Natural killer cell (primary cell): ENCODE data around the gene AEN. TPM values are rescaled to one million over a fixed set of nuclear protein-coding genes. Genes with fewer than 3 reads are reported as not detected.

Experiments
- ATAC-seq, 3 donors: fragments of 150-1000 bp in 2 of 3; fragments of 200-7000 bp in 1 of 3; cut with Tn5 transposase; 1 replicate in 1 of 3; 2 replicates in 2 of 3; pipeline ENCODE4 v1.10.0; 2021; ENCODE audit warnings: mild to moderate bottlenecking in 2 of 3, moderate library complexity in 2 of 3
- DNase-seq, 2 donors: peaks; one replicate each; pipeline versions ENCODE4 v3.0.0 to v3.0.0-alpha.2; 2013 to 2021; ENCODE audit warnings: mixed read lengths in 1 of 2
- H3K27ac ChIP-seq: one replicate; pipeline ENCODE4 v1.5.1; 2013; ENCODE audit warnings: mild to moderate bottlenecking, low read length
- H3K27me3 ChIP-seq: one replicate; pipeline ENCODE4 v1.6.1; 2013; ENCODE audit warnings: low read length; ENCODE audit not compliant: control insufficient read depth, insufficient read depth
- H3K36me3 ChIP-seq: one replicate; pipeline ENCODE4 v1.6.1; 2013; ENCODE audit warnings: low read length; ENCODE audit not compliant: control insufficient read depth, insufficient read depth
- H3K4me1 ChIP-seq: one replicate; pipeline ENCODE4 v1.6.1; 2013; ENCODE audit warnings: low read length; ENCODE audit not compliant: control insufficient read depth, insufficient read depth
- H3K4me3 ChIP-seq: one replicate; pipeline ENCODE4 v1.5.1; 2013; ENCODE audit warnings: low read length
- H3K9me3 ChIP-seq: one replicate; pipeline ENCODE4 v1.6.1; 2013; ENCODE audit warnings: low read length; ENCODE audit not compliant: control insufficient read depth, insufficient read depth
- H3K27ac Mint-ChIP-seq, 2 donors: one replicate each; pipeline ENCODE4 v1.8.0; 2022; ENCODE audit warnings: mild to moderate bottlenecking in 2 of 2, mixed read lengths in 2 of 2, moderate library complexity in 1 of 2
- H3K27me3 Mint-ChIP-seq, 2 donors: one replicate each; pipeline ENCODE4 v1.8.0; 2022; ENCODE audit warnings: low read depth in 2 of 2, mixed read lengths in 2 of 2
- H3K36me3 Mint-ChIP-seq: one replicate; pipeline ENCODE4 v1.8.0; 2022; ENCODE audit warnings: mixed read lengths
- H3K4me1 Mint-ChIP-seq, 2 donors: one replicate each; pipeline ENCODE4 v1.8.0; 2022; ENCODE audit warnings: mixed read lengths in 2 of 2
- H3K4me3 Mint-ChIP-seq: one replicate; pipeline ENCODE4 v1.8.0; 2022; ENCODE audit warnings: mild to moderate bottlenecking, moderate library complexity, mixed read lengths
- H3K9me3 Mint-ChIP-seq, 2 donors: one replicate each; pipeline ENCODE4 v1.8.0; 2022; ENCODE audit warnings: mixed read lengths in 2 of 2
- CTCF ChIP-seq: fragments of 200-600 bp; IDR thresholded peaks from one replicate; pipeline ENCODE4 v1.8.0; 2022; ENCODE audit warnings: antibody characterized with exemption
- WGBS: methylation state at CpG from one replicate; pipeline ENCODE4 v1.1.7; 2013; ENCODE audit warnings: missing lambda C conversion rate; ENCODE audit not compliant: insufficient coverage; 5-methylcytosine and 5-hydroxymethylcytosine counted together
- intact Hi-C: fragments of 100-400 bp; cut with micrococcal nuclease; formaldehyde crosslinking; loops from one replicate; pipeline ENCODE4 v1.14.2; 2022
- total RNA-seq, 4 donors: library from RNA; stranded (reverse); fragments of 120-200 nt in 1 of 4; gene quantifications; one replicate each; pipeline versions ENCODE4 v1.2.3 to v1.2.4, GENCODE V29; 2013 to 2022

The AEN gene
- total RNA-seq, 3 donors from 2014 or later (not counting 1 experiment from before 2014, with no cell fraction given) = 19.9 to 26.9 (median 20.9) TPM

- Mint-ChIP-seq H3K36me3 (no peaks in the 10 kb centered on the region), H3K4me1 (no peaks in the 10 kb centered on the region), H3K9me3 (no peaks in the 10 kb centered on the region), H3K27me3 (peaks cover 32 to 65% of the 10 kb centered on the region in 2 donors), H3K27ac (no peak overlapping the region), H3K4me3 (no peak overlapping the region)
- Histone ChIP-seq H3K36me3 (no peaks in the 10 kb centered on the region), H3K4me1 (no peaks in the 10 kb centered on the region), H3K9me3 (no peaks in the 10 kb centered on the region), H3K27ac (no peak overlapping the region), H3K27me3 (peaks cover 5% of the 10 kb centered on the region), H3K4me3 (no peak overlapping the region)
- TF ChIP-seq CTCF = no peak
- intact Hi-C loops = no loop called here
- no peak for DNase-seq
- ATAC-seq = no peak
- WGBS = 86% methylated on average over 4 of the region's 4 CpGs
Measured at GRCh38 chr15:88674661-88675060, 53.5 kb downstream of the AEN start.

- Mint-ChIP-seq H3K4me3 (no peak overlapping the region), H3K27ac (no peak overlapping the region)
Measured at GRCh38 chr15:88678755-88679154, 57.6 kb downstream of the AEN start.

DNA sequence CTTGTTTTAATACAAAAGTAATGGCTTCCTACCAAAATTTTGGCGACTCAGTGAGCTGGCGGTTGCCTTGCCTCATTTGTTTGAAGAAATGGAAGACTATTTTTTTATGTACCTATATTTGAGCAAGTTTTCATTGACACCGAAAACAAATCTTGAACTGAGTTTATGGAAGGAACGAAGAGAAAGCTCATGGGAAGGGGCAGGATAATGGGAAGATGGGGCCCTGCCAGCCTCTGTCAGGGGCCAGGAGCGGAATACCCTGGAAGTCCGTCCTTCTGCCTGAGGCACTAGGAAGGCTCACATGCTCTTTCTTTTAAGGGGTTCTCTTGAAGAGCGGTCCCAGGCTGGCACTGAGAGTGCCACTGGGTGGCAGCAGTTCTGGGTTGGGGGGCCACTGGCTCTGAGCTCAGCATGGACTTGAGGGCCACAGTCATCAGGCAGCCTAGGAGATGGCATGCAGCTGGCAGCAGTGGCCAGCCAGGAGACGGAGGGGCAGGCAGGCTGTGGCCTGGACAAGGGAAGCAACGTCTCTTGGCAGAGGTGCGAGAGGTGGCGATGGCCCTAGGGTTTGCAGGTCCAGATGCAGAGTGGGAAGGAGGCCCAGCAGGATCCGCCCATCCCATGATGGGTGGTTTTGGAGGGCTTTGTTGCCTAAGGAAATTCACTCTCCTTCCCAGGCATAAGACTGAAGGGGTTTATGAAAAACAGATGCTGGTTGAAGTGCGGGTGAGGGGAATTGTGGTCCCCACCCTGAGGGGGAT lies 59.3 kb downstream of the AEN start:
- Histone ChIP-seq H3K27ac (no peak overlapping the region), H3K36me3 (no peaks in the 10 kb centered on the region), H3K4me1 (no peaks in the 10 kb centered on the region), H3K27me3 (no peaks in the 10 kb centered on the region), H3K4me3 (no peak overlapping the region), H3K9me3 (no peaks in the 10 kb centered on the region)
- 94% methylated on average over 12 of the region's 13 CpGs for WGBS
- H3K27ac Mint-ChIP-seq = no peak overlapping the region
- intact Hi-C loops = no loop called here
- H3K4me3 Mint-ChIP-seq = no peak overlapping the region
- no peak for TF ChIP-seq CTCF
- no peaks in the 10 kb centered on the region for H3K4me1 Mint-ChIP-seq
- DNase-seq (no peak), ATAC-seq (no peak)
- H3K27me3 Mint-ChIP-seq = peaks cover 13 to 17% of the 10 kb centered on the region in 2 donors
- no peaks in the 10 kb centered on the region for H3K36me3 Mint-ChIP-seq
- H3K9me3 Mint-ChIP-seq = no peaks in the 10 kb centered on the region

More at GRCh38 chr15:88678755-88679154, 57.6 kb downstream of the AEN start:
- H3K36me3 ChIP-seq = no peaks in the 10 kb centered on the region
- H3K4me3 ChIP-seq = no peak overlapping the region
- H3K27ac ChIP-seq = no peak overlapping the region
- WGBS = 94% methylated on average over 5 of the region's 6 CpGs
- Mint-ChIP-seq H3K4me1 (no peaks in the 10 kb centered on the region), H3K36me3 (no peaks in the 10 kb centered on the region), H3K9me3 (no peaks in the 10 kb centered on the region), H3K27me3 (peaks cover 15 to 31% of the 10 kb centered on the region in 2 donors)
- no peaks in the 10 kb centered on the region for H3K9me3 ChIP-seq
- TF ChIP-seq CTCF = no peak
- intact Hi-C loops = no loop called here
- no peak for DNase-seq
- H3K4me1 ChIP-seq = no peaks in the 10 kb centered on the region
- no peak for ATAC-seq
- peaks cover 2% of the 10 kb centered on the region for H3K27me3 ChIP-seq
